NB4 (cell line): ENCODE results near the gene ANKRD11.

Experiments
- MYC ChIP-seq: IDR thresholded peaks from 2 replicates; pipeline ENCODE4 v1.6.1; 2011; ENCODE audit warnings: low read depth, low read length
- POLR2A ChIP-seq: IDR thresholded peaks from 2 replicates; pipeline ENCODE4 v1.6.1; 2011; ENCODE audit warnings: mild to moderate bottlenecking; ENCODE audit not compliant: insufficient read length; ENCODE audit errors: extremely low read depth
- TF ChIP-seq, protein P1 (sequence below): IDR thresholded peaks from one replicate; pipeline ENCODE4 v1.5.1; 2012; ENCODE audit warnings: low read depth, low read length
- TF ChIP-seq, protein P2 (sequence below): IDR thresholded peaks from 2 replicates; pipeline ENCODE4 v1.6.1; 2011; ENCODE audit warnings: low read depth, low read length

GRCh38 chr16:89376812-89377452 lies 113.4 kb downstream of the ANKRD11 start:
- TF ChIP-seq, protein P1, sequence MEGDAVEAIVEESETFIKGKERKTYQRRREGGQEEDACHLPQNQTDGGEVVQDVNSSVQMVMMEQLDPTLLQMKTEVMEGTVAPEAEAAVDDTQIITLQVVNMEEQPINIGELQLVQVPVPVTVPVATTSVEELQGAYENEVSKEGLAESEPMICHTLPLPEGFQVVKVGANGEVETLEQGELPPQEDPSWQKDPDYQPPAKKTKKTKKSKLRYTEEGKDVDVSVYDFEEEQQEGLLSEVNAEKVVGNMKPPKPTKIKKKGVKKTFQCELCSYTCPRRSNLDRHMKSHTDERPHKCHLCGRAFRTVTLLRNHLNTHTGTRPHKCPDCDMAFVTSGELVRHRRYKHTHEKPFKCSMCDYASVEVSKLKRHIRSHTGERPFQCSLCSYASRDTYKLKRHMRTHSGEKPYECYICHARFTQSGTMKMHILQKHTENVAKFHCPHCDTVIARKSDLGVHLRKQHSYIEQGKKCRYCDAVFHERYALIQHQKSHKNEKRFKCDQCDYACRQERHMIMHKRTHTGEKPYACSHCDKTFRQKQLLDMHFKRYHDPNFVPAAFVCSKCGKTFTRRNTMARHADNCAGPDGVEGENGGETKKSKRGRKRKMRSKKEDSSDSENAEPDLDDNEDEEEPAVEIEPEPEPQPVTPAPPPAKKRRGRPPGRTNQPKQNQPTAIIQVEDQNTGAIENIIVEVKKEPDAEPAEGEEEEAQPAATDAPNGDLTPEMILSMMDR = no peak
- no peak for TF ChIP-seq POLR2A
- TF ChIP-seq, protein P2, sequence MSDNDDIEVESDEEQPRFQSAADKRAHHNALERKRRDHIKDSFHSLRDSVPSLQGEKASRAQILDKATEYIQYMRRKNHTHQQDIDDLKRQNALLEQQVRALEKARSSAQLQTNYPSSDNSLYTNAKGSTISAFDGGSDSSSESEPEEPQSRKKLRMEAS = no peak
- no peak for TF ChIP-seq MYC
